ENCODE results near the gene CDKN1A. TPM values are rescaled to one million over a fixed set of nuclear protein-coding genes. Genes with fewer than 3 reads are reported as not detected.

CDKN1A gene
- total and polyA plus RNA-seq, 10 of the 15 experiments (the other 5 are each of a cell fraction or from before 2014, with no cell fraction given): 25.2 to 637 (median 216) TPM

GRCh38 chr6:36731622-36732310, 53.3 kb downstream of the CDKN1A start (continued):
- TF ChIP-seq SPI1 (IDR thresholded peaks at IDR 0.05; ENCODE audit: borderline replicate concordance, insufficient read depth, low read depth, low read length) (no peak), POLR2AphosphoS5 (IDR thresholded peaks at IDR 0.05; ENCODE audit: low read length) (no peak), GABPA (IDR thresholded peaks at IDR 0.05; ENCODE audit: low read depth) (no peak)

- intact Hi-C loops (cut with micrococcal nuclease; ENCODE audit: unreplicated experiment) (no loop called here), in situ Hi-C loops (cut with MboI) (no loop called here)
- no peak overlapping the region; the same call in 1 of the 2 replicates for H2AFZ ChIP-seq (ENCODE audit: control insufficient read depth, low read depth, low read length)
- H3K36me3 ChIP-seq (ENCODE audit: control insufficient read depth in 2 of 2, insufficient read depth in 2 of 2, low read length in 1 of 2): no peaks in the 10 kb centered on the region
- ChIA-PET CTCF (interaction anchor here (0.7 to 2.7 kb wide), 6 partner anchors 21 to 118 kb away, joined by 3 to 12 read pairs (median 4); no protein-coding TSS in a partner anchor), SMC1A (ENCODE audit: uncharacterized antibody, unreplicated experiment) (interaction anchor here (1.0 to 3.6 kb wide), 5 partner anchors 9 to 118 kb away, joined by 3 to 14 read pairs (median 6); no protein-coding TSS in a partner anchor), RAD21 (ENCODE audit: unreplicated experiment) (interaction anchor here (0.9 to 2.2 kb wide), 3 partner anchors 9 to 26 kb away, joined by 3 to 9 read pairs (median 3); no protein-coding TSS in a partner anchor), POLR2A (no interaction called here)
- no peaks in the 10 kb centered on the region for H4K20me1 ChIP-seq (ENCODE audit: control insufficient read depth, insufficient read depth)
- no peaks in the 10 kb centered on the region; the same call in 1 of the 2 replicates for H3K4me1 ChIP-seq (ENCODE audit: control insufficient read depth, insufficient read depth, low read length)
- H3K9me3 ChIP-seq (replicated peaks; ENCODE audit: control insufficient read depth, insufficient read depth, low read length): no peaks in the 10 kb centered on the region
- ATAC-seq (no peak), DNase-seq (ENCODE audit: low read depth, low spot score) (no peak), FAIRE-seq (no peak)
- H3K9ac ChIP-seq (ENCODE audit: control insufficient read depth, insufficient read depth, low read length): no peak overlapping the region
- 70% methylated on average over 5 of the region's 5 CpGs for WGBS (ENCODE audit: insufficient coverage, insufficient replicate concordance, low lambda C conversion rate, missing lambda C conversion rate)
- TF ChIP-seq HCFC1 (IDR thresholded peaks at IDR 0.05; ENCODE audit: low read length) (no peak), TCF12 (IDR thresholded peaks at IDR 0.05; ENCODE audit: low read depth, low read length) (no peak), RFX5 (IDR thresholded peaks at IDR 0.05; ENCODE audit: low read depth, low read length) (no peak), SMC3 (IDR thresholded peaks at IDR 0.05; ENCODE audit: borderline replicate concordance, low read length) (no peak), TCF3 (IDR thresholded peaks at IDR 0.05; ENCODE audit: borderline replicate concordance, insufficient read depth, low read depth, low read length) (no peak), ZSCAN29 (IDR thresholded peaks at IDR 0.05) (no peak)
- no peak overlapping the region for H3K27ac ChIP-seq (ENCODE audit: control insufficient read depth, insufficient read depth)
- H3K27me3 ChIP-seq (replicated peaks in 1 of 2; ENCODE audit: control insufficient read depth in 2 of 2, insufficient read depth in 2 of 2, low read length in 1 of 2): no peaks in the 10 kb centered on the region
- no peak overlapping the region for H3K4me3 ChIP-seq
- BruUV-seq (replicated peaks): no TSS peak
- no peak overlapping the region for H3K4me2 ChIP-seq (ENCODE audit: control insufficient read depth, insufficient read depth)
- H3K79me2 ChIP-seq (ENCODE audit: control insufficient read depth, insufficient read depth, low read length): no peaks in the 10 kb centered on the region
These were observed 54.8 kb downstream of the CDKN1A start for GRCh38 chr6:36733300-36733699.
